DND-41 (cell line): Measurements from ENCODE around the gene STAT4.

Experiments used
- EZH2 ChIP-seq: IDR thresholded peaks from 3 replicates; pipeline ENCODE4 v1.6.1; 2012; ENCODE audit warnings: borderline replicate concordance, low read depth, mild to moderate bottlenecking, moderate library complexity, low read length, inconsistent platforms; ENCODE audit not compliant: severe bottlenecking
- TF ChIP-seq, protein P1 (sequence below): IDR thresholded peaks from 2 replicates; pipeline ENCODE4 v1.5.1; 2012; ENCODE audit warnings: borderline replicate concordance, low read length, moderate library complexity, mild to moderate bottlenecking; ENCODE audit not compliant: poor library complexity, severe bottlenecking; ENCODE audit errors: extremely low read depth

DNA sequence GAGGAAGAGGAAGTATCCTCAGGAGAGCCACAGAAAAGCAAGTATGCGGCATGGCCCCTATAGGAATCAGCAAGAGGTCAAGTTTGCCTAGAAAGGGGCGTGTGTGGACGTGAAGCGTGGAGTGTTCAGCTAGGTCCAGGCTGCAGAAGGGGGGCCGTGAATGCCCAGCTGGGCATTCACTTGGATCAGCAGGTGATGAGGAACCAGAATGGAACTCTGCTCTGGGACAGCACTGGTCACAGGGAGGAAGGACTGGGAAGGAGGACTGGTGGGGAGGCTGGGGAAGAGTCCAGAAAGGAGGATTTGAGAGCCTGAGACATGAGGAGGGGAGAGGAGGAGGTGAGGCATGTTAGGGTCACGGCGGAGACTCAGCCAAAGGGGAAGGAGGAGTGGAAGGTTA lies 156.6 kb downstream of the STAT4 start:
- TF ChIP-seq, protein P1, sequence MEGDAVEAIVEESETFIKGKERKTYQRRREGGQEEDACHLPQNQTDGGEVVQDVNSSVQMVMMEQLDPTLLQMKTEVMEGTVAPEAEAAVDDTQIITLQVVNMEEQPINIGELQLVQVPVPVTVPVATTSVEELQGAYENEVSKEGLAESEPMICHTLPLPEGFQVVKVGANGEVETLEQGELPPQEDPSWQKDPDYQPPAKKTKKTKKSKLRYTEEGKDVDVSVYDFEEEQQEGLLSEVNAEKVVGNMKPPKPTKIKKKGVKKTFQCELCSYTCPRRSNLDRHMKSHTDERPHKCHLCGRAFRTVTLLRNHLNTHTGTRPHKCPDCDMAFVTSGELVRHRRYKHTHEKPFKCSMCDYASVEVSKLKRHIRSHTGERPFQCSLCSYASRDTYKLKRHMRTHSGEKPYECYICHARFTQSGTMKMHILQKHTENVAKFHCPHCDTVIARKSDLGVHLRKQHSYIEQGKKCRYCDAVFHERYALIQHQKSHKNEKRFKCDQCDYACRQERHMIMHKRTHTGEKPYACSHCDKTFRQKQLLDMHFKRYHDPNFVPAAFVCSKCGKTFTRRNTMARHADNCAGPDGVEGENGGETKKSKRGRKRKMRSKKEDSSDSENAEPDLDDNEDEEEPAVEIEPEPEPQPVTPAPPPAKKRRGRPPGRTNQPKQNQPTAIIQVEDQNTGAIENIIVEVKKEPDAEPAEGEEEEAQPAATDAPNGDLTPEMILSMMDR: no peak
- TF ChIP-seq EZH2: no peak
